DMS79 treated with DMSO at 0.1 percent for 48 hours (cell line): ENCODE results near the gene LYZL6.
"Not testable (repeated sequence)": the region's sequence is repeated elsewhere in the genome, so short reads cannot be mapped to it uniquely, and the experiment has no call there.

ENCODE experiments used
- DNase-seq: peaks from one replicate; lab custom pipeline; 2025; lab: John Stamatoyannopoulos, UW

Gene LYZL6

DNA sequence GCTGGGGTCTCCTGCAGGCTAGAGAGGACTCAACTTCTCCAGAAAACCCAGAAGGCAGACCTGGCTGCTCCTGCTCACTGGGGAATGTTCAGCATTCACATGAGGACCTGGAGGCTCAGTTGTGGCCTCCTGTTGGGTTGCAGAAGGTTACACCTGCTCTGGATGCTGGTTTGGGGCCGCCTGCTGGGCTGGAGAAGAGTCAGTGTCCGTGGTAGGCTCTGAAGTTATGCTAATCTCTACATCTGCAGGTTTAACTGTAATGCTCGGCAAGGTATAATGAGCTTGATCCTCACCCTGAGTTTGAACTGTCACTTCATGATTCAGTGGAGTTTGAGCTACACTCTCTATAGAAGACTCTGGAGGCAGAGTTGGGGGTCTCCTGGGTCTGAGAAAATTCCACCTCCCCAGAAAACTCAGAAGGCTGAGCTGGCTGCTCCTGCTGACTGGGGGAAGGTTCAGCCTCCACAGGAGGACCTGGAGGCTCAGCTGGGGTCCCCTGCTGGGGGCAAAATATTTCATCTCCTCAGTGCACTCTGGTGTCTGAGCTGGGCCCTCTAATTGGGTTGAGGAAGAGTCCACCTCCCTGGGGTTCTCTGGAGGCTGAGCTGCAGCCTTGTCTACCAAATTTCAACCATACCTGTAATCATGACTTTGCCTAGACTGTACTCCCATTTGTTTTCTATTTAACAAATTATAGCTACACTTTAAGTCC is 36.4 kb downstream of the LYZL6 start:
- no peak for DNase-seq

GRCh38 chr17:35906191-35906925 is 37.2 kb downstream of the LYZL6 start:
- no peak for DNase-seq

DNA sequence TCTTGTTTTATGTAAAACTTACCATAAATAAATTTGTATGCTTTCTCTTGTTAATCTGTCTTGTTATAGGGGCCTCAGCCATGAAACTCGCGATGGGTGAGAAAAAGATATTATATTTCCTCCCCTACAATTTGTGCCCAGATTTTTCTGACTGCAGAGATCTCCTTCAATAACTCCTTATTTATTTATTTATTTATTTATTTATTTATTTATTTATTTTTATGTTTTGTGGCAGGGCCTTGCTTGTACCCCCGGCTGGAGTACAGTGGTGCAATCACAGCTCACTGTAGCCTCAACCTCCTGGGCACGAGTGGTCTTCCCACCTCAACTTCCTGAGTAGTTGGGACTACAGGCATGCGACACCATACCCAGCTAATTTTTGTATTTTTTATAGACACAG is 40.1 kb downstream of the LYZL6 start:
- no peak for DNase-seq

DNA sequence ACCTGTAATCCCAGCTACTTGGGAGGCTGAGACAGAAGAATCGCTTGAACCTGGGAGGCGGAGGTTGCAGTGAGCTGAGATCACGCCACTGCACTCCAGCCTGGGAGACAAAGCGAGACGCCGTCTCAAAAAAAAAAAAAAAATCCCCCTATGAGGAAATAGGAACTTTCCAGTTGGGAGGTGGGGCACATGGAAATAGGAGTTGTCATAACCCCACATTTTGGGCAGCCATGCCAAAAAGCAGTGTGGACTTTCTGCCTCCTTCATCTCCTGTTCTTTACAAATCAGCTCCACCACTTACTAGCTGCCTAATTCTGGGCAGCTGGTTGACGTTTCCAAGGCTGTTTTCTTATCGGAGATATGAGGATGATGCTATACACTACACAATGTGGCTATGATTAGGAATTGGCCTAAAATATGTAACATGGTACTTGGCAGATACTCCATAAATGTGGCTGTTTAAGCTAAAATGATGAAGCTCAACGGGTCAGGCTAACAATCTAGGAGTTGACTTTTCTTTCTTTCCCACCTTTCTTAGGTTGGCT is 41.8 kb downstream of the LYZL6 start:
- DNase-seq, result no peak

DNA sequence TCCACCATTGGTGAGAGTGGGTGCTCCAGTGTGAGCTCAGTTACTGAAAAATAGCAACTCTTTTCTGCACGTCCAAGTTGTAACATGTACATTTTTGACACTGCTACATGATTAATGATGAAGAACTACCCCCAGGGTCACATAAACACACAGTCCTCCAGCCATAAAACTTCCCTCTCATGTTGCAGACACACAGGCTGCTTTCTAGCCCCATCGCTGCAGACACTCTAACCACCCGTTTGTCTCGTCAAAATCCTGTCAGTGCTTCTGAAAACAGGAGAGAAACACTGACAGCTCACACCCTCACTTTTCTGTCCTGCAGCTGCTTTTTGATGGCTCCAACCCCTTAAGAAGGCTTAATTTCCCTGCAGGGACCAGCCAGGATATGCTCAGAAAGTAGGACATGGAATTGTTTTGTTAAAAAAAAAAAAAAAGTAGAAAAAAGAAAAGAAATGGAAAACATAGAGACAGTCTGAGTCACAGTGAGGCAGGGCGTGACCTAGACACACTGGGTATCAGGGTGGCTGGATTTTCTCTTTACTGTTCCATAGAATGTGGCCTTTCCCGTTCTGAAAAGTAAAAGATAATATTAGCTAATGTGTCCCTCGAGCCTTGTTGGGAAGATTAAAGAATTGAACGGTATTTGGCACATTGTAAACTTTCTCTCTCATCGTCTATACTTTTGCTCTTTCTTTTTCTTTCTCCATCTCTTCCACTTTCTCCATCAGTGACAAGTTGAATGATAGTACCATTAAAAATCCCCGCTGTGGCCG is 42.6 kb downstream of the LYZL6 start:
- DNase-seq, result peak; percentile 17

GRCh38 chr17:35900280-35900679 is 43.2 kb downstream of the LYZL6 start:
- no peak for DNase-seq

DNA sequence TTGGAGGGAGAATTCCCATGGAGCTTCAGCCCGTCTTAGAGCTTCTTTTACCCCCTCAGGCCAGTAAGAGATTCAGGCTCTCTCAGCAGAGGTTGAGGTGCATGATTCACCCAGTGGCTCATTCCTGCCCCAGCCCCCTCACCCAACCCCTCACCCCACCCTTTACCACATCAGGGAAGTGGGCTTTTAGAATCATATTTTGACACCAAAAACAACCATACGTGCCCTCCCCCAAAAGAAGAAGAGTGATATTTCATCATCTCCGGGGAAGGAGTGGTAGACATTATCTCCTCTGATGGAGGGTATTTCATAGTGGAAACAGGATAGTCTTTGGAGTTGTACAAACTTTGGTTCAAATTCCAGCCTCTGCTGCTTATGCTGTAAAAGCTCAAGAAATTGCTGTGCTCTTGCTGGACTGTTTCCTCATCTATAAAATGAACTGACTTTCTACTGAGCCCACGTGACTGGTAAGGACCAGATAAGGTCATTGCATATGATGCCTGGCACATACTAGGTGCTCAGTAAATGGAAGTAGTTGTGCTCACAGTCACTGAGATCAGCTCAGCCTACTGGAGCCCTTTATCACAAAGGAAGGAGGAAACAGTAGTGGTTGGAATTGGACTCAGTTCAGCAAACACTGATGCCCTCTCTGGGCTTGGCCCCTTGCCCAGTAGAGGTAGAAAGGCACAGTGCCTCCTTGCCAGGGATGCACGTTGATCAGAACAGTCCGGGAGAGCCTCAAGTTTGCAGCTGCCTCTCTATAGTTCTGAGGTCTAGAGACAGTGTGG is 45.0 kb downstream of the LYZL6 start:
- peak; percentile 83 for DNase-seq

- not testable (repeated sequence) for DNase-seq
Observed at GRCh38 chr17:35897772-35898171, 45.7 kb downstream of the LYZL6 start.

DNA sequence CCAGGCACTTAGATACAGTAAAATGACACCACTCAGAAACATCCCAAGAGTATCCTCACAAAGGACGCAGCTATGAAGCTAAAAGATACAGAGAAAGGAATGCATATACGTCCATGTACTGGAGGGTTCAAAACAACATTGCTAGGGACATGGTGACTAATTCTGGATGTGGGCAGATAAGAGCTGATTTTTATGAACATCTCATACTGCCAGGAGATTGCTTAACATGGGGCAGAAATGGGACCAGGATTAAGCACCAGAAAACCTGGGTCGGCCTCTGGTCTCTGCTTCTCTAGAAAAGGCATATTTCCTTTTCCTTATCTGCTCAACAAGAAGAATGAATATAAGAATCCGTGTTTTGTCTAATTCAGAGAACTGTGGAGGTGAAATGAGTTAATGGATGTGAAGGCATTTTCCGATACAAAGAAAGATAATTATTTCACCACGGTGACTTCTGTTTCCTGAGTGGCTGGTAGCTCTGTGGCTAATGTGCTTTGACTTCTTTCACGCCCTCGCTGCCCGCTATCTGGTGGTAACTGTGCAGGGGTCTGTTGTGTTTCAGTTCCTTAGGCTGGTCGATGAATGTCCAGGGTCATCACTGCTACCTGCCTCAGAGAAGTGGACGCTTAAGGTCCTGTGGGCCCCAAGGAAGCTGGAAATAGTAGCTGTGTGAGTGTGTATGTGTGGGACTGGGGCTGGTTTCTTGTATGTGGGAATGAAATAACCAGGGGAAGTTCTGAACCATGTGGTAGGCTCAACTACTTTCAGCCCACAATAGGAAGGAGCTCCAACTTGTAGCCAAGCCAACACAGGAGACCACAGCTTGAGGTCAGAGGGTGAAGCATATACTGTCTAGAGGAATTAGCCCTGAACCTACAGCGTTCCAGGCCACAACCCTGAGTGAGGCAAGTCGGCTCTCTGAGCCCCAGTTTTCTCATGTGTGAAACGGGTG is 47.6 kb downstream of the LYZL6 start:
- no peak for DNase-seq

DNA sequence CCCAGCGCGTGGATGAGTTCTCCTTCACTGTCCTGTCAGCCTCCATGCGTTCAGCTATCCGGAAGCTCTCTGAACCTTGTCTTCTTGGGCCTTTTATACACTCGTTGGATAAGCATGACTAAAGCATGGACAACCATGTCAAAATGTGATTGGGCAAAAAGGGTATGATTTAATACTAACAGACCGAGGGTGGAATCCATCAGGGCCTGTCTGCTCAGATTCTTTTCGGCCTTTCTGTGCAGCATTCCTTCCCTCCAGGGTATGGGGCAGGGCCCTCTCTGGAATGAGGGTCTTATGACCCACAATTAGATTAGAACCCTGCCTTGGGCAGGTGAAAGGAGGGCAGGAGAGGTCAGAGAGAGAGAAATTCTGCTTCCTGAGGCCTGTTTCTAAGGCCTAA is 49.3 kb downstream of the LYZL6 start:
- DNase-seq, result no peak

DNA sequence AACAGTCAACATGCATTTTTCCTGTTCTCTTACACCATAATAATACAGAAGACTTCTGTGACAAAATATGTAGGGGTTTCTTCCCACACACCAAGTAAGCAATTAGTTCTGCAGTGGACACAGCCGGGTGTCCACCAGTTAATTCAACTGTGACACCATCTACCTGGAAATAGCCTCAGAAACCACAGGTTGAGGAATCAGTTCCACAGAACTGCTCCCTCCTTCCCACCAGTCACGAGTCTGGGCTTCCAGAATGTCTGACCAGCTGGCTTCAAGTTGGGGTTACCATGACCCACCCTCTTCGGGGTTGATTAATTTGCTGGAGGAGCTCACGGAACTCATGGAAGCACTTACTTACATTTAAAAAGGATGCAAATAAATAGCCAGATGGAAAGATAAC is 49.8 kb downstream of the LYZL6 start:
- no peak for DNase-seq

GRCh38 chr17:35892091-35893035 is 51.1 kb downstream of the LYZL6 start:
- DNase-seq, result no peak

DNA sequence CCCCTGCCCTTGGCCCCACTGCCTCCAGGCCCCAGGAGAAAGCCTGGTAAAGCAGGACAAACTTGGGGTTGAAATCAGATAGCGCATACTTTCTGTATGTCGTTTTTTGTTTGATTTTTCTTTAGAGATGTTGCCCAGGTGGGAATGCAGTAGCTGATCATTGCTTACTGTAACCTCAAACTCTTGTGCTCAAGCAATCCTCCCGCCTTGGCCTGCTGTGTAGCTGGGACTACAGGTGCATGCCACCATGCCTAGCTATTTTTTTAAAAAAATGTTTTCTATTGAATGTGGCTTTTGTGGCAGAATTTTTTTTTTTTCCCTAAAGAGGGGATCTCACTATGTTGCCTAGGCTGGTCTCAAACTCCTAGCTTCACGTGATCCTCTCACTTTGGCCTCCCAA is 52.2 kb downstream of the LYZL6 start:
- no peak for DNase-seq

- DNase-seq, result peak; percentile 89
Observed at GRCh38 chr17:35890774-35891155, 52.7 kb downstream of the LYZL6 start.

- peak; percentile 70 for DNase-seq
Observed at GRCh38 chr17:35889818-35890773, 53.4 kb downstream of the LYZL6 start.

DNA sequence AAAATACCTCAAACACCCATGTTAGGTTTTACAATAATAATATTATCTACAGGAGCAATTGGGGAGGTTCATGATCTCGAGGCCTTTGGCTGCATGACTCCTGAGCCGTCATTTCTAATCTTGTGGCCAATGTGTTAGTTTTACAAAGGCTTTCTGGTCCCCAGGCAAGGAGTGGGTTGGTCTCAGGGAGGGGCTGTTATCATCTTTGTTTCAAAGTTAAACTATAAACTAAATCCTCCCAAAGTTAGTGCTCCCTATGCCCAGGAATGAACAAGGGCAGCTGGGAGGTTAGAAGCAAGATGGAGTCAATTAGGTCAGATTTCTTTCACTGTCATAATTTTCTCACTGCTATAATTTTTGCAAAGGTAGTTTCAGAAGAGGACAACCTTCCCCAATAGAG is 54.3 kb downstream of the LYZL6 start:
- no peak for DNase-seq
